NOMO-1 treated with DMSO at 0.1 percent for 48 hours (cell line): Measurements from ENCODE around the gene FAM185A.
"Not testable (repeated sequence)": the region's sequence is repeated elsewhere in the genome, so short reads cannot be mapped to it uniquely, and the experiment has no call there.

Source experiments
- DNase-seq: peaks from one replicate; lab custom pipeline; 2025; ENCODE audit not compliant: unreplicated experiment; lab: John Stamatoyannopoulos, UW

The FAM185A gene

DNA sequence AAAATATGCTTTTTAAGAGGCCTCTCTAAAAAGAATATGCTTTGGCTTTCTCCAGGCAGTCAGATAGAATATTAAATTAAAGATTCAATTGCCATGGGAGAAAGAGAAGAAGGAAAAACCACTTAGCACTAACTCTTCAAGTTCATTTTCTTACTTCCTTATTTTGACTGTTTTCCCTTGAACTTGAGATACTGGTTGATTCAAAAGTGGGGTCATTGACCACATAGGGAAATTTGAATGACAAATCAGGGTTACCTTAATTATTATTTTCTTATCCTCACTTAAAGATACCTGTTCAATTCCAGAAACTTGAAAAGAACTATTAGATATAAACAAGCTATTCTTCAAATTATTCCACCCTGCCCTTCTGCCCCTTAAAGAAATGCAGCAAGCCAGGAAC lies 27.4 kb downstream of the FAM185A start:
- peak; percentile 8 for DNase-seq

DNA sequence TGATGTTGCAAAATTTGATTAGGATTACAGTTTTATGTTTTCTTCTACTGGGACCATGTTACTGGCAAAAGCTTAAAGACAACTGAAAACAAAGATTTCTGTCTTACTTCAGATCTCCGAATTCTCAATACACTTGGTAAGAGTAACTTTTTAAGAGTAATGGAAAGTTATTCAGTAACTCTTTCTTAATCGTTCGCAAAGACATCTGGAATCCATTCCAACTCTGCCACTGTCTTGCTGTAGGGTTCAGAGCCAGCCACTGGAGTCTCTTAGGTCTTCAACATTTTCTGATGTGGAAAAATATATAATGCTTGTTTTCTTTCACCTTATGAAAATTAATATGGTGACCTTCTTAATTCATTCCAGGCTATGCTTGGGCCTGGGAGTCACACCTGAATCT lies 29.9 kb downstream of the FAM185A start:
- DNase-seq = not testable (repeated sequence)

DNA sequence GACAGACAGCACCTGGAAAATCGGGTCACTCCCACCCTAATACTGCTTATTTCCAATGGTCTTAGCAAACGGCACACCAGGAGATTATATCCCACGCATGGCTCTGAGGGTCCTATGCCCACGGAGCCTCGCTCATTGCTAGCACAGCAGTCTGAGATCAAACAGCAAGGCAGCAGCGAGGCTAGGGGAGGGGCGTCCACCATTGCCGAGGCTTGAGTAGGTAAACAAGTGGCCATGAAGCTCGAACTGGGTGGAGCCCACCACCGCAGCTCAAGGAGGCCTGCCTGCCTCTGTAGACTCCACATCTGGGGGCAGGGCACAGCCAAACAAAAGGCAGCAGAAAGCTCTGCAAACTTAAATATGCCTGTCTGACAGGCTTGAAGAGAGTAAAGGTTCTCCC lies 32.1 kb downstream of the FAM185A start:
- not testable (repeated sequence) for DNase-seq

DNA sequence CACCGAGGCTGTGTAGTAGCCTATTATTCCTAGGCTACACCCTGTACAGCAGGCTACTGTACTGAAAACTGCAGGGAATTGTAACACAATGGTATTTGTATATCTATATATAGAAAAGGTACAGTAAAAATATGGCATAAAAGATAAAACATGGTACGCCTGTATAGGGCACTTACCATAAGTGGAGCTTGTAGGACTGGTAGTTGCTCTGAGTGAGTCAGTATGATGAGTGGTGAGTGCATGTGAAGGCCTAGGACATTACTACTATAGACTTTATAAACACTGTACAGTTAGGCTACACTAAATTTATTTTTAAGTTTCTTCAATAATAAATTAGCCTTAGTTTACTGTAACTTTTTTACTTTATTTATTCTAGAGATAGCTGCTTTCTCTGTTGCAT lies 40.0 kb downstream of the FAM185A start:
- DNase-seq = not testable (repeated sequence)

DNA sequence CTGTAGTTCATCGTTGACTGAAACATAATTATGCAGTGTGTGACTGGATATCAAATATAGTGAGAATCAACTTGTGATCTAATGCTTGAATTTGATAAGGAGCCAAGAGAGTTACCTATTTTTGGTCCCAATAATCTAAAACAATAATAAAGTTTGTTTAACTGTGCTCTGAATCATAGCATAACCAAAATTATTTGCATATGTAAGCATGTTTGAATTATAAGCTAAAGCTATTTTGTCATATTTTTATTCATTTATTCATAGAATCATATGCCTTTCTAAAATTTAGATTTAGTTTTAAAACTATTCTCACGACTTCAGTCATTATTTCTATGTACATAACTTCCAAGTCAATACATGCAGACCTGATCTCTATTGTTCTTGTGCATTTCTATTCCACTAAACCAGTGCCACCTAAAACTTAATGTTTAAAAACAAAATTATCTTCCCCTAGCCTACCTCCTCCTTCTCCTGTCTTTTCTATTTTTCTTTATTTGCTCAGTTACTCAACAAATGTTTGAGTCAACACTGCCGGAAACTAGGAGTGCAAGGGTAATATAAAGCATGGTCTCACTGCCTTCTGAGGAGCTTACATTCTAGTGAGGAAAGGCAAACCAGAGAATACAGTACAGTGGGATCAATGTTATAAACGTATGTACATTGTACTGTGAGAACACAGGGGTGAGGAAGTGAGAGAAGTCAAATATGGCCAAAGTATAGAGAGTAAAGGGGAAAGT lies 41.7 kb downstream of the FAM185A start:
- DNase-seq = not testable (repeated sequence)

DNA sequence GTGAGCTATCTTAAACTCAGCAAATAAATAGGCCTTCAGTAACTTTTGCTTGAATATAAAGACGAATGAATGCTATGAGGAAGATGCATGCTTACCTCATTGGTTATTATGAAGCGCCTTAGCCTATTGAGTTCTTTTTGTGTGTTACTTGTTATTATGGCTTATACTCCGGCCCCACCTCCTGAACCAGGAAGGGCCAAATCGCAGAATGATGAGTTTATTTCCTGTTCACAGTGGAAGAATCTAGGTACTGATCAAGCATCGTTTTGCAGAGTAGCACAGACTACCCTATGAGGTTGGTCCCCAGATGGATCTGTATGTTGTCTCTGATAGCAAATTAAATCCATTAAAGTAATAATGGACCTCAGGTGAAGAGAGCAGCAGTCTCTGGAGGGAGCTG lies 42.6 kb downstream of the FAM185A start:
- DNase-seq = not testable (repeated sequence)

DNA sequence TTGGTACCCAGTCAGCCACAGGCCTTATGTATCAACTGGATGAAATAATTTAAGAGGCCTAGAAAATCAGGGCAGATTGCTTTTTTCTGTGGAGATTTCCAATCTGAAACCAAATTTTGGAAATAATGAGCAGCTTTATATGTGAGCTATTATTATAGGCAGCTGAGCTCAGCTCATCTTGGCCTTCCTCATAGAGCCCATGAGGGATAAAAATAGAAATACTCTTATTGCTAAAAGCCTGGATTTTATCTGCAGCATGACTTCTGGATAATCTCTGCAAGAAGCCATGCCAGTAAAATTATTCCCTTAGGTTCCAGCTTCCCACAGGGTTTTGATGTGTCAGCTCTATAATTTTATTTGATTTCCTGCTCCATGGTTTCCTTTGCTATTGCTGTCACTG lies 43.0 kb downstream of the FAM185A start:
- not testable (repeated sequence) for DNase-seq

DNA sequence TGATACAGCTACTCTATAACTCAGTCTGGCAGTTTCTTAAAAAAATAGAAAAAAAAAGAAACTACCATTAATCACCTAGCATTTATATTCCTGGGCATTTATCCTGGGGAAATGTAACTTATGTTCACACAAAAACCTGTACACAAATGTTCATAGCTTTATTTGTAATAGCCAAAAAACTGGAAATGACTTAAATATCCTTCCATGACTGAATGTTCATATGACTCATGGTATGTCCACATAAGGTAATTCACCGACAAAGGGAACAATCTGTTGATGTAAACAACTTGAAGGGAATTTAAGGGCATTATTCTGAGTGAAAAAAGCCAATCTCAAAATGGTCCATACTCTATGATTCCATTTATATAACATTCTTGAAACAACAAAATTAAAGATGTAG lies 45.8 kb downstream of the FAM185A start:
- not testable (repeated sequence) for DNase-seq

DNA sequence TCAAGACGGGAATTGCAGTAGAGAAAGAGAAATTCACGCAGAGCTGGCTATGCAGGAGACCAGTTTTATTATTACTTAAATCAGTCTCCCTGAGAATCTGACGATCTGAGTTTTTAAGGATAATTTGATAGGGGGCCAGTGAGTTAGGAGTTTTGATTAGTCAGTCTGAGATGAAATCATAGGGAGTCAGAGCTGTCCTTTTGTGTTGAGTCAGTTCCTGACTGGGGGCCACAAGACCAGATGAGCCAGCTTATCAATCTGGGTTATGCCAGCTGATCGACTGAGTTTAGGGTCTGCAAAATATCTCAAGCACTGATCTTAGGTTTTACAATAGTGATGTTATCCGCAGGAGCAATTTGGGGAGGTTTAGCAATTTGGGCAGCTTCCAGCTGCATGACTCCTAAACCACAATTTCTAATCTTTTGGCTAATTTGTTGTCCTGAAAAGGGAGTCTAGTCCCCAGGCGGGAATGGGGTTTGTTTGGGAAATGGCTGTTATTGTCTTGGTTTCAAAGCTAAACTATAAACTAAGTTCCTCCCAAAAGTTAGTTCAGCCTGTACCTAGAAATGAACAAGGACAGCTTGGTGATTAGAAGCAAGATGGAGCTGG lies 47.3 kb downstream of the FAM185A start:
- DNase-seq = not testable (repeated sequence)

DNA sequence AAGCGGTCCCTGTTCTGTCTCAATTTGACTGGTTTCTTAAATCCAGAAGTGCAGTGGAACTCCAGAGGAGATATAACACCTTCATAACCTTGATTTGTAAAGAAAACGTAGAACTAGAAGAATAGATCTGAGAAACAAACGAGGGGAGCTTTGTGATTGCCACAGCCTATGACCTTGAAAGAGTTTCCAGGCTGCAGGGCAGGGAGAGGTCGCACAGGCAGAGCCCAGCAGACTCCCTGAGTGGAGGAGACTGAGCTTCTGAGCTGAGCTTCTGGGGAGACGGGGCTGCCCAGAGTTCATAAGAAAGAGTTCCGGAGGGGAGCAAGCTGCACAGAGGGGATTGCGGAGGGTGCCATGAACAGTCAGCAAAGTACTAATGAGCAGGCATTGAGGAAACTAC lies 57.8 kb downstream of the FAM185A start:
- no peak for DNase-seq

DNA sequence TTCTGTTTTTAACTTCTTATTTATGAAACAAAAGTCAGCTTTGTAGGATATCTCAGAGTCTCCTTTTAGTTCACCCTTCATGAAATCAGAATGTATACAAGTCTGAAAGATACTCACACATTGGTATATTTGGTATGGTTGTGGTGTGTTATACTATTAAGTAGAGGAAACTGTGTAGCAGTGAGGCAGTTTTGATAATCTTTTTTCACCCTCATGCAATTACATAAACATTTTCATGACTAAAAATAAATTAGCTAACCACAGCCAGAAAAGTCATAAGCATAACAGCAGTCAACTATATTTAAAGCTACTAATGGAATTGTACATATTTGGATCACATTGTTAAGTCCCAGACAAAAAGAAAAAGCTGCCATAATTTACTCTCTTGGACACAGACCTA lies 62.1 kb downstream of the FAM185A start:
- no peak for DNase-seq

DNA sequence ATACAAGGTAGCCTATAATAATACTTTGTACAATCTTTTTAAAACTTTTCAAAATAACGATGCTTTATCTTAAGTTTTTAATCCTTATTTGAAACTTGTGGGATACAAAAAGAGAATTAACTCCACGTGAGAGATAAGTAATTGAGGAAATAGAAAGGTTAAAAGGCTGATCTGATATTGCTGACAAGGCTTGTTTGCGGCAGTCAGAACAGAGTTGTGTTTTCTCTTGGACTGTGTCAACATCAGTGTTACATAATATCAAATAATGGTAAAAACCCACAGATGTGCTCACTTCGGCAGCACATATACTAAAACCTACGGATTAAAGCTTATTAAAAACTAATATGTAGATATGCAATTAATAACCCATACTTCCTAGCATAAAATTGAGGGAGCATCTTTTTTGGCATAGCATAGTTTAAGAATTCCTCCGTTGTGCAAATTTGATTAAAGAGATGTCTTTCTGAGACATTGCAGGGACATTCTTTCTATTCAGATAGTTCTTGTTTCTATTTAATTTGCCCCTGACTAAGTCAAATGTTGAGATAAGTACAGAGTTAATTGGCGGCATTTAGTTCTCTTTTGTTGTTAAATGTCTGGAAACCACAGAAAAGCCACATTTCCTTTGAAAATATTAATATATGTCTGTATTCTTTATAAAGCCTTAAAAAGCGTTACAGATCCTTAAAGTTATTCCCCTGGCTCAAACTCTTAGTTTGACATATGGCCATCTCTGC lies 63.3 kb downstream of the FAM185A start:
- peak; percentile 10 for DNase-seq

DNA sequence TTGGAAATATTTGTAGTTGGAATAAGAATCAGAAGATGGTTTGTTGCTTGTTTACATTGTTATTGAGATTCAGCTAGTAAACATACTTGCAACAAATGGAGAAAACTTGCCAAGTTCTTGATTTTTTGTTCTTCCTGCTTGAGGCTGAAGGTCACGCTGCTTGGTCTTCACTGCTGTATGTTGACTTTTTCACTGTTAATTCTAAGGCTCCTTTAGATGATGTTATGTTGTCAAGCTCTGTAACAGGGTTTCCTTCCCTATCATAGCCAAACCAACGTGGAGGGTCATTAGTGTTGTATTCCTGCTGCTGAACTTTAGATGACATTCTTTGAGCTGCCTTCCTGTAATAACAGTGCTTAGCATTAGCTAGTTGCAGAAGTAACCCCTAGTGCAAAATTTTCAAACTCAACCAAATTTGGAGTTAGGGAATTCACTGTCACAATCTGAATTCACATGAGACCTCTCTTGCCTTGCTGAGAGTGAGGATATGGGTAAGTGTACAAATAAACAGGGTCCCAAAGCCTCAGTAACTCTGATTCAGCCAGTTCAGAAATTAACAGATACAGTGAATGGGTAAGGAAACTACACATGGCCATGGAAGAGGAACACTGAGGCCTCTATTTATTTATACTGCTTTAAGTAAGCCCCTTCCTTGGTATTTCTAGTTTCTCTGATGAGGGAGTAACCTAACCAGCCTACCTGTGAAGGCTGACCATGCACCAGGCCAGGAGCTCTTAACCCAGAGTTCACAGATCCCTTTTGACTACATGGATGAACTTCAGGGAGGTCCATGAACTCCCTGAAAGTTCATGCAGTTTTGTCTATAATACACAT lies 64.6 kb downstream of the FAM185A start:
- DNase-seq = no peak

DNA sequence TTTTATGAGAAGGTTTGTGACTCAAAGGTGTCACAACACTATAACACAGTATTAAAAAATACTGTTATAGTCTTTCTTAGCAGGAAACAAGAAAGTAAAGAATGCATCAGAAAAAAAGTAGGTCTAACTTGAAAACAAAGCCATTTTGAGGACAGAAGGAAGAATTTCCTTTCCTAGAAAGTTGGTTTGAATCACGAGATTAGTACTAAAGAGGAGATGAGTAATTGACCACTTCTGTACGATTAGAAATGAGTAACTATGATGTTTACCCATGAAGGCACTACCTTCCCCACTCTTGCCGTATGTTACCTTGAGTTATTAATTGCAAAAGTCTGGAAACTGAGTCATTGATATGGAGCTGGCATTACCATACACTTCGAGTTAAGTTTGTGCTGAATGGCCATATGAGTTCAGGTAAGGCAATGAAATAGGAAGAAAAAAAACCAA lies 65.2 kb downstream of the FAM185A start:
- no peak for DNase-seq

DNA sequence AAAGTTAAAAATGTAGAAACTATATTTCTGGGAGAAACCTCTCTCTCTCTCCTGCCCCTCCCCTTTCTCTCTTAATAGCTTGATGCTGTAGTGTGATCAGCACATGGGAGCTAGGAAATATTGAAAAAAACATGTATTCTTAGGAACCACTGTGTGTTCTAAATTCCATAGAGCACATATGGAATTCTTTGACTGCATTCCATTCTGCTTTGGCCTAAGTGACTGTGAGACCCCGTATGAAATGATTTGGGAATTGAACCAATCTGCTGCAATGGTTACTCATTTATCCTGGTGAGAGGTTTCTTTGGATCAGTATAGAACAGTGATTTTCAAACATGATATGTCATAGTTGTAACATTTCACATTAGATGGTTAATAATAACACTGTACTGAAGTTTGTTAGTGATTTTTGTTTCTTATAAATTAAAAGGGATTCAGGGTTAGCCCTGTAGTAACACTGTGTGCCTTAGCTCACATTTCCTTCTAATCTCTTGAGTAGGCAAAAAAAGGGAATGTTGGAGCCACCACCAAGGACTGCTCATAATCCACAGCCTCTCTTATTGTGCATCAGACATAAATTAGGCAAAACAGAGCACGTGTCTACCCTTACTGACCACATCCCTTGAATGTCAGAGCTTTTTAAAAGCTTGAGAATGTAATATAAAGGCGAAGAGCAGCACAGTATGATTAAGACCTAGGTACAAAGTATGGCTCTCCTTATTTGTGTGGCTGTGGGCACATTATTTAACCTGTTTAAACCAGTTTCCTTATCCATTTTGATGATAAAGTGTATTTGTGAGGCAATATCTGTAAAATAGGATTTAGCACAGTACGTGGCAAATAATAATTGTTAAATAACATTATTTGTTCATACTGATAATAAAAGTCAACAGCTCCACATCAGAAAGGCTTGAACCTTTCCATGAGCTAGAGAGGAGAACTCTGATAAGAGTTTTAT lies 69.1 kb downstream of the FAM185A start:
- no peak for DNase-seq

DNA sequence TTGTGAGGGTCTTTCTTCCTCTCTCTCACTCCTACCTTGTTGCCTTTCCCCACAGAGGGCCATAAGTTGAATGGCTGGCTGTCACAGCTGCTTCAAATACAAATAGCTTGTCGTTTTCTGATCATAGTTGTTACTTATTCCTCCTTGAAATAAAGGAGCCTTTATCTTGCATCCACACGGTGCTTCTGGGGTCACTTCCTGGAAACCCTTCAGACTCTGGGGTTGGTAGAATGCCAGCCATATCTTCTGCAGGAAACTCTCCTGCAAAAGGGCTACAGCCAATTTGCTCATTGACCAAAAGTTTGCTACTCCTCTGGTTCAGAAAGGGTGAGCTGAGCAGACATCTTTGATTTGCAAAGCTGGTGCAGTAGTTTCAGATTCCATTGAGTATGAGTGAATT lies 70.4 kb downstream of the FAM185A start:
- DNase-seq = no peak

DNA sequence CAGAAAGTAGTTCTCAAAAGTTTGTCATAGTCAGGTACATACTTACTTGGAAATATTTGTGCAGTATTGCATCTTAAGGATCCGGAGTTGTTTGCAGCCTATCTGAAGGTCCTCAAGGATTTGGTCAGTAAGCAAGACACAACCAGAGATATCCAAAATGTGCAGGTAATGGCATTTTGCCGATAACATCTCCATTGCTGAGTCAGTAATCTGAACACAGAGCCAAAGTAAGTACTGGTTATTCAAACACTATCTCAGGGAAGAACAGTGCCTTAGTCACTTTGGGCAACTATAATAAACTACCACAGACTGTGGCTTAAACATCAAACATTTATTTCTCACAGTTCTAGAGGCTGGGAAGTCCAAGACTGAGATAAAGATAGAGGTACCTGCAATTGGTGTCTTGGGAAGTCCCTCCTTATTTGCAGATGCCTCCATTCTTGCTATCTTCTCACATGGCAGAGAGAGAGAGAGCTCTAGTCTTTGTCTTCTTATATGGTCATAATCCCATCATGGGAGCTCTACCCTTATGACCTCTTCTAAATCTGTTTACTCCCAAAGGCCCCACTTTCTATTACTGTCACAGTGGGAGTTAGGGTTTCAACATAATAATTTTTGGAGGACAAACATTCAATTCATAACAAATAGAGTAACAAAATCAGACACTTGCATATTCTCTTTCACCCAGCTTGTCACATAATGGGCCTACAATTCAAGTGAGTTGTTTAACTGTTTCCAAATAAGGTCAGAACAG lies 73.4 kb downstream of the FAM185A start:
- no peak for DNase-seq

DNA sequence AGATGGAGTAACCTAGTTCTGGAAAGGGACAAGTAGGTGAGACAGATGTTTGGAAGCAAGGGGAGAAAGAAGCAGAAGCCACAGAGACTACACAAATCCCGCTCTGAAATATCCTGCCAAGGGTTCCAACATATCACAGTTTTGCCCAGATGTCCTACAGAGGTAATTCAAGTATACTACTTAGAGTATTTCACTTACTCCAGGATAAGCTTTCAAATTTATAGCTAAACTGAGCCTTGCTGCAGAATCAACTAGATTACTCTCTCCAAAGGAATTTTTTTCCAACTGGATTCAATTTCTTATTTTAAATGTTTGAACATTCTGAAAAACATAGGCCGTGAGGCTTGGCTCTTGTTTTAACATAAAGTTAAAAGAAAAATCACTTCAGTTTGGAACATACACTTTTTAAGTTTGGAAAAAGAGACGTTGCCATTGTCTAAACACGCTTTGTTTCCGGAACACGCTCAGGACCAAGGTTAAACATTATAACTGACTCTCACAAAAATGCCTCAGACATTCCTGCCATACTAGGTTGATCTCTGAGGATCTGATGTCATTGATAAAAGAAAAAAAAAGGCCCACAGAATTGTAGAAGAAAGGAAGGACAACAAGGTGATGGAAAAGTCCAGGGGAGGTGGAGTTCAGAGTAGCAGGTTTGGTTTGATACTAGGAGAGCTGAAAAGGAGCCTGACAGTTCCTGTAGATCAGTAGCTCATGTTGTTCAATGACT lies 74.8 kb downstream of the FAM185A start:
- DNase-seq = no peak

DNA sequence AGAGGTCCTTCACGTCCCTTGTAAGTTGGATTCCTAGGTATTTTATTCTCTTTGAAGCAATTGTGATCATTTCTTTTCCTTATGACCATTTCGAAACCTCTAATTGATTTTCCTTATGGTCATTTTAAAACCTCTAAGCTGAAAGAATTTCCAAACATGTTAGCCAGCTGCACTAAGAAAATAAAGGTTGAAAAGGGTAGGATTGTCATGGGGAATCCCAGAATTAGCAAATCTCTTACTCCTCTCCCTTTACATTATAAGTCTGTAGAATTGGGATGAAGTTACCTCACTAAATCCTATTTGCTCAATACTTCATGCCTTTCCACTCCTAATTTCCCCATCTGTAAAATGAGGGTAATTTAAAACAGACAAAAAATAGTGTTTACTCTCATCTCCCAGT lies 79.5 kb downstream of the FAM185A start:
- DNase-seq = no peak
